ENCODE results near the gene DENND1A. TPM values are rescaled to one million over a fixed set of nuclear protein-coding genes. Genes with fewer than 3 reads are reported as not detected.

Gene DENND1A
- total RNA-seq, 2 experiments from 2014 or later: 23.7 to 29.5 TPM

DNA sequence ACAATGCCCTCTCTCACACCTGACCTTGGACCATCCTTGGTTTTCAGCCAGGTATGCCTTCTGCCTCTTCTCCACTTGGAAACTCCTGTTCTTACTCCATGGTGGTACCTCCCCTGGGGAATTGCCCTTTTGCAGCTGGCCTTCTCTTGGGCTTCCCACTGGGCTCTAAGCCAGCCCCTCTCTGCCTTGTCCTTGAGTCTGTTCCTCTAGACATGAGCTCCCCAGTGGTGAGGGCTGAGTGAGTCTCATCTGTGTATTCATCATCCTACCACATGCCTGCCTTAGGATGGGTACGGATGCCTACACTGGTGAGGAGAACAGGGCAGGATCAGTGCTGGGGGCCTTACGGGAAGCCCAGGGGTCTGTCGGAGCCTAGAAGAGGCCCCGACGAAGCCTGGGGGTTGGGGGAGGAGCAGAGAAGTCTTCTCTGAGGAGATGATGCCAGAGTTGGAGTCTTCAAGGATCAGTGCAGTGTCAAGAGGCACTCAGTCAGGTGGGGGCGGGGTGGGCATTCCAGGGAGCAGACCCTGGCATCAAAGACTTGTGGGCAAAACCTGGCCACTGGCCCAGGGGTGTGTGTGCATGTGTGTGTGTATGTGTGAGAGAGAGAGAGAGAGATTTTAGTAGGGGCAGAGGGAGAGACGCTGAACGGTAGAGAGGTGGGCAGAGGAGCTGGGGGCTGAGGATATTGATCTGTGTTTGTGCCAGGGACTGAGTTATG lies 579.2 kb downstream of the DENND1A start:
- ChIA-PET CTCF (interaction anchor here (0.8 to 3.0 kb wide), 22 partner anchors 9 to 280 kb away, joined by 3 to 31 read pairs (median 6); no protein-coding TSS in a partner anchor), POLR2A (no interaction called here)
- no peaks in the 10 kb centered on the region for H3K36me3 Mint-ChIP-seq (ENCODE audit: low read depth)

DNA sequence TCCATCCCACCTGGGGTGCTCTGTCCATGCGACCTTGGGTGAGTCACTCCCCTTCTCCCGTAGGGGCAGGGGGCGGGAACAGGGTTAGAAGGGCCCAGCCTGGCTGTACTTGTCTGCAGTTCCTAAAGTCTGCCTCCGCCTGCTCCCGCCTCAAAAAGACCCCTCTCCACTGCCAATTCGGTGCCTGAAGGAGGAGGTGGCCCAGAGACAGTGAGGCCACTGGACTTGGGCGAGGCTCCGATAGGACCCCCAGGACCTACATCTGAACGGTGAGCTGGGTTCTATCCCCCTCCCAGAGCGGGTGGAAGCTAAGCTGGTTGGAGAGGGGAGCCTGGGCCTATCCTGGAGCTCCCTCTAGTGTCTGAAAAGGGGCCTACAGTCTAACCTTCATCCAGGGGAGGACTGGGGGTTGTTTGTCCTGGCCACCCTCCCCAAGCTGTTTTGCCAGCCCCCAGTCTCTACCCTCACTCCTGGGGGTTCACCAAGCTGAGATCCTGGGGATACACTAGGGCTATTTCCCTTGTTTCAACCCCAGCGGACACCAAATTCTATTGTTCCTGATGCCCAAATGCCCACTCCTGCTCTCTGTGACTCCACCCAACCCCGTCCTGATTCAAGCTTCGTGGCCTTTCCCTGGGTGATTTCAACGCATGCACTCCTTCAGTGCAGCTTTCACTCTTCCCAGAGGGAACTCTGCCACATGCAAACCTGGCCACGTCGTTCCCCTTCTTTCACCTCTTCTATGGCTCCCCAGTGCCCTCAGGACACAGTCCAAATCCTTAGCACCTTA lies 580.0 kb downstream of the DENND1A start:
- DNase-seq: peak; percentile 79
- Mint-ChIP-seq H3K27me3 (peaks cover 9% of the 10 kb centered on the region), H3K4me1 (no peaks in the 10 kb centered on the region), H3K27ac (no peak overlapping the region), H3K4me3 (no peak overlapping the region), H3K9me3 (ENCODE audit: low read depth) (no peaks in the 10 kb centered on the region), H3K36me3 (ENCODE audit: low read depth) (no peaks in the 10 kb centered on the region)
- CTCF ChIA-PET: interaction anchor here (0.6 to 3.0 kb wide), 44 partner anchors 9 to 1227 kb away, joined by 3 to 31 read pairs (median 4); no protein-coding TSS in a partner anchor
- POLR2A ChIA-PET: no interaction called here
- peak; percentile 85 for ATAC-seq
- intact Hi-C loops (cut with DNase I, micrococcal nuclease): loop anchor here (1.0 to 10.0 kb wide), 5 partner anchors 35 to 885 kb away; no protein-coding TSS in a partner anchor

More for the DNA sequence above, 579.2 kb downstream of the DENND1A start:
- H3K4me3 Mint-ChIP-seq: no peak overlapping the region
- ATAC-seq (no peak), DNase-seq (no peak)
- peaks cover 9% of the 10 kb centered on the region for H3K27me3 Mint-ChIP-seq
- H3K4me1 Mint-ChIP-seq: no peaks in the 10 kb centered on the region
- H3K9me3 Mint-ChIP-seq (ENCODE audit: low read depth): no peaks in the 10 kb centered on the region
- intact Hi-C loops (cut with DNase I, micrococcal nuclease): loop anchor here (1.0 to 5.0 kb wide), 4 partner anchors 35 to 886 kb away; no protein-coding TSS in a partner anchor
- H3K27ac Mint-ChIP-seq: no peak overlapping the region

DNA sequence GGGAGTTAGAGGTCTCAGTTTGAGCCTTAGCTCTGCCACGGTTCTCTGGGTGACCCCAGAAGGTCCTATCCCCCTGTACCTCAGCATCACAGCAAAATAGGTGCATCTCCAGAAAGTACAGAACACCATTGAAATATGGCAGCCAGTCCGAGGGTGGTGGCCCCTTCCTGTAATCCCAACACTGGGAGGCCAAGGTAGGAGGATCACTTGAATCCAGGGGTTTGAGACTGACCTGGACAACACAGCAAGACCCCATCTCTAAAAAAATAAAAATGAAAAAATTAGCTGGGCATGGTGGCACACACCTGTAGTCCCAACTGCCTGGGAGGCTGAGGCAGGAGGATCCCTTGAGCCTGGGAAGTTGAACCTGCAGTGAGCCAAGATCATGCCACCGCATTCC lies 580.9 kb downstream of the DENND1A start:
- POLR2A ChIA-PET: no interaction called here
- ATAC-seq: no peak

DNA sequence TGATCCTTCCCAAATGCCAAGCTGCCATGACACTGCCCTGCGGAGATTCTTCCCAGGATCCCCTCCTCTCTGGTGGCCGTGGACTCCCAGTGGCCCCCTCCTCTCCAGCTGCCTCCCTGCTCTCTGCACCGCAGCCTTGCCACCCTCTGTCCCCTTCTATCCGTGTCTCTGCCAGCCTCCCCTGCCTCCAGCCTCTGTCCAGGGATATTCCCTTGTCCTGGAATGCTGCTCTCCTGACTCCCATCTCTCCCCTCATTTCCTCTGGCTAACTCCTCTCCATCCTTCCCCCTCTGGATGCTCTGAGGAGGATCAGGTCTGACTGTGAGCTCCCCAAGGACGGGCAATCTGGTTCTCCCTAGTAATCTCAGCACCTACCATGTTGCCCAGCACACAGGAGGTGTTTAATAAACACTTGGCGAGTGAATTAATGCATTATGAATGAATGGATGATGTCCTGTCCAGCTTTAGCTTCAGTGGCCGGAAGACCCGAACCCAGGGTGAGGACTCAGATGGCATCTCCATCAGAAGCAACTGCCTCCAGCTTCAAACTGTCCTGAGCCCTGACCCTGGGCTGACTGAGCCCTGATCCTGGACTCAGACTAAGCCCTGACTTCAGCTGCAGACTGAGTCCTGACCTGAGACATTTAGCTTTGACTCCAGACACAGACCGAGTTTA lies 581.5 kb downstream of the DENND1A start:
- ChIA-PET POLR2A (interaction anchor here (0.6 kb wide), 1 partner anchor 181 kb away, joined by 4 read pairs; no protein-coding TSS in a partner anchor), CTCF (interaction anchor here (0.7 to 3.0 kb wide), 21 partner anchors 7 to 533 kb away, joined by 3 to 31 read pairs (median 5); no protein-coding TSS in a partner anchor)
- Mint-ChIP-seq H3K9me3 (ENCODE audit: low read depth) (no peaks in the 10 kb centered on the region), H3K4me1 (no peaks in the 10 kb centered on the region), H3K27ac (no peak overlapping the region), H3K4me3 (no peak overlapping the region), H3K27me3 (peaks cover 9% of the 10 kb centered on the region), H3K36me3 (ENCODE audit: low read depth) (no peaks in the 10 kb centered on the region)
- intact Hi-C loops (cut with DNase I, micrococcal nuclease): loop anchor here in 1 of 2 experiments (10.0 kb wide), 1 partner anchor 354 kb away; no protein-coding TSS in a partner anchor
- no peak for DNase-seq
- no peak for ATAC-seq

More for the DNA sequence above, 580.9 kb downstream of the DENND1A start:
- CTCF ChIA-PET: interaction anchor here (0.7 to 3.0 kb wide), 29 partner anchors 8 to 1226 kb away, joined by 3 to 31 read pairs (median 5); no protein-coding TSS in a partner anchor
- DNase-seq: no peak
- Mint-ChIP-seq H3K9me3 (ENCODE audit: low read depth) (no peaks in the 10 kb centered on the region), H3K36me3 (ENCODE audit: low read depth) (no peaks in the 10 kb centered on the region), H3K27ac (no peak overlapping the region), H3K4me3 (no peak overlapping the region), H3K27me3 (peaks cover 9% of the 10 kb centered on the region), H3K4me1 (no peaks in the 10 kb centered on the region)
- intact Hi-C loops (cut with DNase I, micrococcal nuclease): loop anchor here (1.0 to 10.0 kb wide), 2 partner anchors 267 to 354 kb away; no protein-coding TSS in a partner anchor

DNA sequence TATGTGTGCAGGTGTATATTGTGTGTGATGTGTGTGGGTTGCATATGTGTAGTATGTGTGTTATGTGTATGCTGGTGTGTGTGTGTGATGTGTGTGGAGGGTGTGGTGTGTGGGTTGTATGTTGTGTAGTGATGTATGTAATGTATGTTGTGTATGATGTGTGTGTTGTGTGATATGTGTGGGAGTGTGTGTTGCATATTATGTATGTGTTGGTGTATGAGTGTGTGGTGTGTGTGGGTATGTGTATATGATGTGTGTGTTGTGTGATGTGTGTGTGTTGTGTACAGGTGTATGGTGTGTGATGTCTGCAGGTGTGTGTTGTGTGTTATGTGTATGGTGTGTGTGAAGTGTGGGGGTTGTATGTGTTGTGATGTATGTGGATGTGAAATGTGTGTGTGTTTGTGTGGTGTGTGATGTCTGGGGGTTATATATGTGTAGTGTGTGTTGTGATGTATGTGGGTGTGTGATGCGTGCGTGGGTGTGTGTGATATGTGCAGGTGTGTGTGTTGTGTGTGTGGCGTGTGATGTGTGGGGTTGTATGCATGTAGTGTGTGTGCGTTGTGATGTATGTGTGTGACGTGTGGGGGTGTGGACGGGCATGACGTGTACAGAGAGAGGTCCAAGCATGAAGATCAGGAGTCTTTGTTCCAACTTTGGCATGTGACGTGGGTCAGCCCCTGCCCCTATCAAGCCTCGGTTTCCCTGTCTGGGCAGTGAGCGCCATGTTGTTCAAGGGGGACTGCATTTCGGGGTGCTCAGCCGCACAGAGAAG lies 582.5 kb downstream of the DENND1A start:
- peaks cover 6% of the 10 kb centered on the region for H3K27me3 Mint-ChIP-seq
- no peak overlapping the region for H3K4me3 Mint-ChIP-seq
- no peaks in the 10 kb centered on the region for H3K4me1 Mint-ChIP-seq
- H3K36me3 Mint-ChIP-seq (ENCODE audit: low read depth): no peaks in the 10 kb centered on the region
- ChIA-PET CTCF (interaction anchor here (1.7 to 2.9 kb wide), 2 partner anchors 38 to 236 kb away, joined by 4 to 25 read pairs; no protein-coding TSS in a partner anchor), POLR2A (interaction anchor here (0.6 kb wide), 1 partner anchor 180 kb away, joined by 4 read pairs; no protein-coding TSS in a partner anchor)
- H3K27ac Mint-ChIP-seq: no peak overlapping the region
- H3K9me3 Mint-ChIP-seq (ENCODE audit: low read depth): no peaks in the 10 kb centered on the region
- intact Hi-C loops (cut with DNase I, micrococcal nuclease): loop anchor here in 1 of 2 experiments (10.0 kb wide), 1 partner anchor 353 kb away; no protein-coding TSS in a partner anchor
- ATAC-seq: no peak
- no peak for DNase-seq

DNA sequence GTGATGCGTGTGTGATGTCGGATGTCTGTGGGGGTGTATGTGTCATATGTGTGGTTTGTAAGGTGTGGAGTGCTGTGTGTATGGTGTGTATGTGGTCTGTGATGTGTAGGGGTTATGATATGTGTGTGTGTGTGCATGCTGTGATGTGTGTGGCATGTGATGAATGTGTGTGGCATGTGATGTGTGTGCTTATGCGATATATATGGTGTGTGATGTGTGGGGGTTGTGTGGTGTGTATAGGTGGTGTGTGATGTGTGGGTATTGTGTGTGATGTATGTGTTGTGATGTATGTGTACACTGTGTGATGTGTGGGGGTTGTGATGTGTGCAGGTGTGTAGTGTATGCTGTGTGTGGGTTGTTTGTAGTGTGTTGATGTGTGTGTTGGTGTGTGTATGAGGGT lies 583.1 kb downstream of the DENND1A start:
- intact Hi-C loops (cut with DNase I, micrococcal nuclease): loop anchor here in 1 of 2 experiments (10.0 kb wide), 1 partner anchor 352 kb away; no protein-coding TSS in a partner anchor
- CTCF ChIA-PET: no interaction called here
- peaks cover 3% of the 10 kb centered on the region for H3K27me3 Mint-ChIP-seq
- H3K36me3 Mint-ChIP-seq (ENCODE audit: low read depth): no peaks in the 10 kb centered on the region
- H3K4me1 Mint-ChIP-seq: no peaks in the 10 kb centered on the region
- H3K9me3 Mint-ChIP-seq (ENCODE audit: low read depth): no peaks in the 10 kb centered on the region
- H3K27ac Mint-ChIP-seq: no peak overlapping the region
- ATAC-seq (no peak), DNase-seq (no peak)
- POLR2A ChIA-PET: no interaction called here
- H3K4me3 Mint-ChIP-seq: no peak overlapping the region

DNA sequence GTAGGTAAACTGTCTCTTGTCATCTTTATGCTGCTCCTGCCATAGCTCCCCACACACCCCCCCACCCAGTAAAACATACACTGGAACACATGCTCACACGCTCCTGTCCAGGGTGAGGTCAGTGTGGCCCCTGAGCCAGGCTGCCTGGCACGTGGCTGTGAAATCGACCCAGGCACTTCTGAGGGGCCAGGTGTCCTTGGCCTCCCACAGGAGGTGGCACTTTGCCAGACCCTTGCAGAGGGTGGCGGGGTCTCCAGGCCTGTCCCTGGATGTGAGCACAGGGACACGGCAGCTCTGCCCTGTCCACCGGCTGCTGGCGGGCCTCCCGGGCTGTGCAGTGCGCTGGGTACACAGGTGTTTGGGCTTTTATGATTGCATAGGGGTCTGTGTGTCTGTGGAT lies 583.9 kb downstream of the DENND1A start:
- Mint-ChIP-seq H3K4me3 (no peak overlapping the region), H3K4me1 (peaks cover 5% of the 10 kb centered on the region), H3K27ac (no peak overlapping the region), H3K27me3 (peaks cover 3% of the 10 kb centered on the region), H3K9me3 (ENCODE audit: low read depth) (no peaks in the 10 kb centered on the region), H3K36me3 (ENCODE audit: low read depth) (no peaks in the 10 kb centered on the region)
- POLR2A ChIA-PET: interaction anchor here (0.6 kb wide), 1 partner anchor 105 kb away, joined by 3 read pairs; no protein-coding TSS in a partner anchor
- CTCF ChIA-PET: no interaction called here
- intact Hi-C loops (cut with DNase I, micrococcal nuclease): loop anchor here in 1 of 2 experiments (10.0 kb wide), 1 partner anchor 351 kb away; no protein-coding TSS in a partner anchor
- no peak for DNase-seq
- no peak for ATAC-seq

DNA sequence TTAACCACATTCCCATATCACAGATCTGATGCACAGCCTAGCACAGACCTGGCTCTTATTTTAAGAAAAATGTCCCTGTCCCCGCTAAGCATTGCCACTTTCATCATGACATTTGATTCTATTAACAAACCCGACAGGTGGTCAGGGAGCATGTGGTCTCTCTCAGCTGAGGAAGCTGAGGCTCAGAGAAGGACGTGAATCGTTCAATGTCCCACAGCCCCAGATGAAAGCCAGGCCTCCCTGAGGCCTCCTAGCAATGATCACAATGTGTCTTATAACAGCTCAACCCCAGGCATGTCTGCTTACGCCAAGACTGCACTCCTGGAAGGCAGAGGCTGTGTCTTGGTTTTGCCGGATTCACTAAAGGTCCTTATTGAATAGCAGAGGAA lies 584.4 kb downstream of the DENND1A start:
- no peaks in the 10 kb centered on the region for H3K9me3 Mint-ChIP-seq (ENCODE audit: low read depth)
- intact Hi-C loops (cut with DNase I, micrococcal nuclease): loop anchor here in 1 of 2 experiments (10.0 kb wide), 1 partner anchor 351 kb away; no protein-coding TSS in a partner anchor
- H3K4me1 Mint-ChIP-seq: peaks cover 9% of the 10 kb centered on the region
- CTCF ChIA-PET: no interaction called here
- DNase-seq (no peak), ATAC-seq (no peak)
- H3K4me3 Mint-ChIP-seq: no peak overlapping the region
- POLR2A ChIA-PET: interaction anchor here (0.6 to 0.7 kb wide), 2 partner anchors 22 to 105 kb away, joined by 3 read pairs; no protein-coding TSS in a partner anchor
- peaks cover 3% of the 10 kb centered on the region for H3K27me3 Mint-ChIP-seq
- H3K36me3 Mint-ChIP-seq (ENCODE audit: low read depth): no peaks in the 10 kb centered on the region
- no peak overlapping the region for H3K27ac Mint-ChIP-seq

DNA sequence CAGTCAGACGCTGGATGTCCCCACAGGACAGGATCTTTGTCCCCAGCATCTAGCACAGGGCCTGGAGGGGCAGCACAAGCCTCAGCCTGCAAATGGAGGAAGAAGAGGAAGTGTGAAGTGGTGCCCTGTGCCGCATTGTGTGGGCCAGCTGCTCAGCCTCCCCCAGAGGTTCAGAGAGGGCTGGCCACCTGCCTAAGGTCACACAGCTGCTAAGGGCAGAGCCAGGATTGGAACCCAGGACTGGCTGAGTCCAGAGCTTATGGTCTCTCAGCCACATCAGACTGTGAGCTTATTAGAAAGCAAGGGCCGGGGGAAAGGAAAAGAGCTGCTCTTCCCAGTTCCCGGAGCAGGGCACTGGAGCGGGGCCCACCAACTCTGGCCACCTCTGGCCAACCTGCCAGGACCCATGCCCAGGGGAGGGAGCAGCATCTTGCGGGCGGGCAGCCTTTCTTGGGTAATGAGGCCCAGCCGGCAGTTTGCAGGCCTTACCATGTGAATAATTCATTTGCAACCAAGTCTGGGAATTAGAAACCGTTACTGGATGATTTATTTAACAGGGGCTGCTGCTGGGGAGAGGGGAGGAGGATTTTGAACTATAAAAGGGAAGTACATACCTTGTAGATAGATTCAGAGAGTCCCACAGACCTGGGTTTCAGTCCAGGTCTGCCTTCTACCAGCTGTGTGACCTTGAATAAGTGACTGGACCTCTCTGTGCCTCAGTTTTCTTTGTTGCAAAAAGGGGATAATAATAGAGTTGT lies 585.6 kb downstream of the DENND1A start:
- Mint-ChIP-seq H3K4me1 (peaks cover 21% of the 10 kb centered on the region), H3K4me3 (no peak overlapping the region), H3K27ac (no peak overlapping the region), H3K9me3 (ENCODE audit: low read depth) (no peaks in the 10 kb centered on the region), H3K27me3 (no peaks in the 10 kb centered on the region), H3K36me3 (ENCODE audit: low read depth) (no peaks in the 10 kb centered on the region)
- DNase-seq: no peak
- ATAC-seq: no peak
- POLR2A ChIA-PET: interaction anchor here (0.7 kb wide), 1 partner anchor 21 kb away, joined by 3 read pairs; no protein-coding TSS in a partner anchor
- intact Hi-C loops (cut with DNase I, micrococcal nuclease): loop anchor here in 1 of 2 experiments (5.0 to 10.0 kb wide), 2 partner anchors 350 to 517 kb away; partner anchors contain the start of gene PDCL
- CTCF ChIA-PET: interaction anchor here (0.5 kb wide), 1 partner anchor 11 kb away, joined by 3 read pairs; no protein-coding TSS in a partner anchor

Measured in activated CD4-positive, alpha-beta T cell treated with anti-CD3 and anti-CD28 coated beads for 36 hours (primary cell).